GM12891 (cell line): ENCODE measurements around the gene SHKBP1.
A peak's percentile ranks its signal among the peaks of the same experiment; 100 is the strongest.
"Not testable (repeated sequence)": the region's sequence is repeated elsewhere in the genome, so short reads cannot be mapped to it uniquely, and the experiment has no call there.

Experiments used
- DNase-seq: peaks from one replicate; pipeline ENCODE4 v3.0.0; 2011; ENCODE audit warnings: low spot score; ENCODE audit not compliant: insufficient read length
- FAIRE-seq: peaks from 2 replicates; lab custom pipeline; 2011; peaks lifted over from hg19 to GRCh38; lab: Jason Lieb, UNC
- PAX5 ChIP-seq: IDR thresholded peaks from 2 replicates; pipeline ENCODE4 v1.6.1; 2011; ENCODE audit warnings: low read length, moderate library complexity, mild to moderate bottlenecking; ENCODE audit not compliant: insufficient read depth, severe bottlenecking
- POLR2A ChIP-seq: IDR thresholded peaks from 2 replicates; pipeline ENCODE4 v1.6.1; 2011; ENCODE audit warnings: low read depth, low read length, control low read depth
- POLR2AphosphoS5 ChIP-seq: IDR thresholded peaks from 2 replicates; pipeline ENCODE4 v1.6.1; 2011; ENCODE audit warnings: low read depth, low read length, control low read depth
- POU2F2 ChIP-seq: IDR thresholded peaks from 2 replicates; pipeline ENCODE4 v1.6.1; 2011; ENCODE audit warnings: low read depth, mild to moderate bottlenecking, control low read depth, low read length, moderate library complexity
- SPI1 ChIP-seq: IDR thresholded peaks from 2 replicates; pipeline ENCODE4 v1.6.1; 2011; ENCODE audit warnings: low read depth, low read length, control low read depth
- TAF1 ChIP-seq: IDR thresholded peaks from 2 replicates; pipeline ENCODE4 v1.6.1; 2011; ENCODE audit warnings: low read depth, low read length, control low read depth

Gene SHKBP1

GRCh38 chr19:40555978-40556689 lies 20.5 kb upstream of the SHKBP1 start:
- DNase-seq (no peak), FAIRE-seq (no peak)
- no peak for TF ChIP-seq PAX5
- no peak for TF ChIP-seq POLR2AphosphoS5
- TF ChIP-seq POU2F2: no peak
- TF ChIP-seq SPI1: no peak
- no peak for TF ChIP-seq TAF1
- TF ChIP-seq POLR2A: no peak

GRCh38 chr19:40556953-40557530 lies 19.6 kb upstream of the SHKBP1 start:
- TF ChIP-seq SPI1: no peak
- no peak for TF ChIP-seq POLR2AphosphoS5
- TF ChIP-seq PAX5: no peak
- no peak for DNase-seq
- FAIRE-seq: no peak

- DNase-seq: no peak
- TF ChIP-seq POLR2A (no peak), SPI1 (no peak), TAF1 (no peak)
- no peak for FAIRE-seq
Observed at GRCh38 chr19:40559394-40559793, 17.3 kb upstream of the SHKBP1 start.

- DNase-seq (no peak), FAIRE-seq (no peak)
- TF ChIP-seq PAX5 (no peak), POLR2A (no peak), TAF1 (no peak)
Observed at GRCh38 chr19:40560092-40560507, 16.6 kb upstream of the SHKBP1 start.

GRCh38 chr19:40561947-40562346 lies 14.7 kb upstream of the SHKBP1 start:
- TF ChIP-seq POLR2A (no peak), POLR2AphosphoS5 (no peak), POU2F2 (no peak), TAF1 (no peak), PAX5 (no peak), SPI1 (peak; percentile 48)
- no peak for DNase-seq
- FAIRE-seq: no peak

- FAIRE-seq, DNase-seq: not testable (repeated sequence)
Observed at GRCh38 chr19:40564535-40564934, 12.1 kb upstream of the SHKBP1 start.

- FAIRE-seq (no peak), DNase-seq (no peak)
- TF ChIP-seq PAX5 (no peak), TAF1 (no peak), SPI1 (no peak), POU2F2 (no peak), POLR2A (no peak), POLR2AphosphoS5 (no peak)
Observed at GRCh38 chr19:40565355-40565754, 11.3 kb upstream of the SHKBP1 start.

GRCh38 chr19:40565910-40566495 lies 10.7 kb upstream of the SHKBP1 start:
- no peak for DNase-seq
- TF ChIP-seq POU2F2: no peak
- no peak for TF ChIP-seq POLR2AphosphoS5
- no peak for TF ChIP-seq SPI1
- TF ChIP-seq TAF1: no peak
- TF ChIP-seq PAX5: no peak

GRCh38 chr19:40567040-40567749 lies 9.5 kb upstream of the SHKBP1 start:
- DNase-seq: no peak
- no peak for FAIRE-seq
- TF ChIP-seq POLR2AphosphoS5 (no peak), TAF1 (no peak), SPI1 (no peak), POLR2A (no peak), POU2F2 (no peak), PAX5 (no peak)

More at GRCh38 chr19:40565910-40566495, 10.7 kb upstream of the SHKBP1 start:
- no peak for FAIRE-seq

GRCh38 chr19:40567750-40568494 lies 8.8 kb upstream of the SHKBP1 start:
- TF ChIP-seq PAX5 (no peak), SPI1 (no peak), POLR2A (no peak), POLR2AphosphoS5 (no peak), POU2F2 (no peak), TAF1 (no peak)
- DNase-seq: no peak
- FAIRE-seq: no peak
